Stimulated activated naive CD4-positive, alpha-beta T cell treated with Interleukin-2 at 50 U/mL for 16 hours (primary cell): ENCODE data around the gene LRG1.

Source experiments
- DNase-seq: peaks from one replicate; lab custom pipeline; 2025; lab: John Stamatoyannopoulos, UW

The LRG1 gene, protein sequence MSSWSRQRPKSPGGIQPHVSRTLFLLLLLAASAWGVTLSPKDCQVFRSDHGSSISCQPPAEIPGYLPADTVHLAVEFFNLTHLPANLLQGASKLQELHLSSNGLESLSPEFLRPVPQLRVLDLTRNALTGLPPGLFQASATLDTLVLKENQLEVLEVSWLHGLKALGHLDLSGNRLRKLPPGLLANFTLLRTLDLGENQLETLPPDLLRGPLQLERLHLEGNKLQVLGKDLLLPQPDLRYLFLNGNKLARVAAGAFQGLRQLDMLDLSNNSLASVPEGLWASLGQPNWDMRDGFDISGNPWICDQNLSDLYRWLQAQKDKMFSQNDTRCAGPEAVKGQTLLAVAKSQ

DNA sequence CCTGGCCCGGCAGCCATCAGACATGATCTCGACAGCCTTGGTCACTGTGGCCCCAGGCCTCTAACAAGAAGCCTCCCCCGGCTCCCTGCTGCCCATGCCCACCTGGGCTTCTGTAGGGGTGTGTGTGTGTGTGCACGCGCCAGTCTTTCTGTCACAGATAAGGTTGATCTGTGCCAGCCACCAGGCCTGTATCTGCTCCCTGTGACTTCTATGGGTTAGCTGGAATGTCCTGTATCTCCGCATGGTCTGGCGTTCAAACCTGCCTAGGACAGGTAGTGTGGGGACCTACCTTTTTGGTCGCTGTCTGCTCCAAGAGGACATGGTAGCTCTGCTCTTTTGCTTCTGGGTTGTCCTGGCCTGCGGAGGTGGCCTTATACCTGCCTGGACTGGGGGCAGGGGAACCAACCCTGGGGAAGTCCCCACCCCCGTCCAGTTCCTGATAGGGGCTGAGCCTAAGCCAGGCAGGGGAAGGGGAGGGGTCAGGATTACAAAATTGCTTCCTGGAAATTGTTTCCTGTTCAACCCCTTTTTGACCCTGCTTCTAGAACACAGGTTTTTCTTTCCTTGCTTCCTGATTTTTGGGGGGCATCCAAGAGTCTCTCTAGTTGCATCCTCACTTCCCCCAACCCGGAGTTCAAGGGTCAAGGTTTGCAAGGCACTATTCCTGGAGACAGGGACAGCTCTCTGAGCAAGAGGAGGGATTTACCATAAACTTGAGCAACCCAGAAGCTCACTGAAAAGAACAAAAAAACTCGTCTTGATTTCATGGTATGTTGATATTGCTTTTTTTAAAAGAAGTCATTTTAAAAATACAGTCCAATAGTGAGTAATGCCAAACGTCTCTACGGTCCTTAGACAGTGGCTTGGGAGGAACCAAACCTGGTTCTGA, at the start of gene LRG1:
TSS of gene LRG1 (minus strand) at position 344 of the 889 bp plus-strand sequence. CDS start at position 321, 23 bp downstream.
- no peak for DNase-seq

DNA sequence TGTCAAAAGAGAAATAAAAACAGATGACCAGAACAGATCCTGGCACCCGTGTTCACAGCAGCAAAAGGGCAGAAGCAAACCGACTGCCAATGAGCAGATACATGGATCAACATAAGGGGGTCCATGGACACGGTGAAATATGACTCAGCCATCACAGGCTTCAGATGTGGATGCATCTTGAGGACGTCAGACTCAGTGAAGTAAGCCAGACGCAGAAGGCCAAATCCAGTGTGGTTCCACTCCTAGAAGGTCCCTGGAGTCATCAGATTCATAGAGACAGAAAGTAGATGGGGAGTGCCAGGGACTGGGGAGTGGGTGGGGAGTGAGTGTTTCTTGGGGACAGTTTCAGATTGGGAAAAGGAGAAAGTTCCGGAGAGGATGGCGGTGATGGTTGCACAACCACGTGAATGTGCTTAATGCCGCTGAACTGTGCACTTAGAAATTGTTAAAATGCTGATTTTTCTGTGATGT, 48.5 kb upstream of the LRG1 start:
- DNase-seq = no peak

DNA sequence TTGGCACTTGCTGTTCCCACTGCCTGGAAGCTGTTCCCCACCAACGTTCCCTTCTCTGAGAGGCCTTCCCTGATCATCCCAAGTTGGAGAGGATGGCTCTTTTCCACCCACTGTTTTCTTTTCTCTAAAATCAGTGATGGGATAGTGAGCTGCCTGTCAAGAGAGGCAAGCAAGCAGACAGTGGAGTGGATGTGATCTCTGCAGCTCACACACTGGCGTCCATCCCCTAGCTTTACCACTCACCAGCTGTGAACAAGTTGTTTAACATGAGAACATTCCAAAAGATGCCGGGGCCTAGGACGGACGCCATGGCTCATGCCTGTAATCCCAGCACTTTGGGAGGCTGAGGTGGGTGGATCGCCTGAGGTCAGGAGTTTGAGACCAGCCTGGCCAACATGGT, 47.7 kb upstream of the LRG1 start:
- DNase-seq = no peak

DNA sequence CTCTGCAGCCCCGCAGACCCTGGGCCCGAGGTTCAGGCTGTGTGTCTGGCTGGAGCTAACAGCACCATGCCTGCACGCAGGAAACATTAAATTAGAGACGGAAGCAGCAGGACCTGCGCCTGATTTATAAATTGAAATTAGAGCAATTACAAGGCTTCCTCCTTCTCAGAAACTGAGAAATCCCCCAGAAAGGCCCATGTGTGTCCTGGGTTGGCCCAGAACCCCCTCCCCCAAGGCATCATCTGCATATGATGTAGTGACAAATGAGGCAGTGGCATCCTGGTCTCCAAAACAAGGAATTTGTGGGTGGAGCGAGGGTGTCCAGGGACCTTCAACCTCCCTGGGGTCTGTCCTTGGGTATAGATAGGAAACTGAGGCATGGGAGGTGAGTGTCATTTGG, 46.9 kb upstream of the LRG1 start:
- no peak for DNase-seq

- DNase-seq = no peak
Measured at GRCh38 chr19:4586245-4586644, 46.4 kb upstream of the LRG1 start.

GRCh38 chr19:4585556-4585955, 45.7 kb upstream of the LRG1 start:
- DNase-seq = no peak

DNA sequence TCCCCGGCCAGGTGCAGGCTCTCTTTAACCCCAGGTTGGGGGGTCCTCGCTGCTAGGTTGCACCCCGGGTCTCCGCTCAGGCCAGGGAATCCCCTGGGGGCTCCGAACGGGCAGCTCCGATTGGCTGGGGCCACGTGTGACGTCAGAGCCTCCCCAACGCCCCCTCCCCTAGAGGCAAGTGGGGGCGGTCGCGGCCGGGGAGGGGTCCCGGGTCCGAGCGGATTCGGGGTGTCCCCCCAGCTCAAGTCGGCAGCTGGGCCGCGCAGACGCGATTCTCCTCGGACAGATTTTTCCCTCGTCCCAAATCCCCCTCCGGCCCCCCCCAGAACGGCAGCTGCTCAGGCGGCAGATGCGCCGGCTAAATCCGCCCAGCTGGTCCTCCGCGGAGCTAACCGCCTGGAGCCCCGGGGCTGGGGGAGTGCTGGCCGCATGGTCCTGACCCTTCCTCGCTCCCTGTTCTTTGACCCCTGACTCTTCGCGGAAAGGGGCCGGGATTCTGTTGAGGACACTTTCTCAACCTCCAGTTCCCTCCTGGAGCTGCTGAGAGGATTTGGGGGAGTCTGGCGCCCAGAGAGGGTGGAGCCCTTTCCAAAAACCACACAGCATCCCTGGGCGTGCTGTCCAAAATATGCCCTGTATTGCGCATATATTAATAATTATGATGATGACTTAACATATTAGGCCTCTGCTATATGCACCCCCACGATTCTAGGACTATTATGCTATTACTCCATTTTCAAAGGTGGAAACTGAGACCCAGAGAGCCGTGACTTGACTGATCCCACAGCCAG, 45.0 kb upstream of the LRG1 start:
- no peak for DNase-seq

GRCh38 chr19:4583961-4584669, 44.3 kb upstream of the LRG1 start:
- DNase-seq = no peak

GRCh38 chr19:4582980-4583842, 43.4 kb upstream of the LRG1 start:
- DNase-seq = no peak

GRCh38 chr19:4581666-4582553, 42.1 kb upstream of the LRG1 start:
- no peak for DNase-seq

- no peak for DNase-seq
Measured at GRCh38 chr19:4580961-4581665, 41.3 kb upstream of the LRG1 start.

DNA sequence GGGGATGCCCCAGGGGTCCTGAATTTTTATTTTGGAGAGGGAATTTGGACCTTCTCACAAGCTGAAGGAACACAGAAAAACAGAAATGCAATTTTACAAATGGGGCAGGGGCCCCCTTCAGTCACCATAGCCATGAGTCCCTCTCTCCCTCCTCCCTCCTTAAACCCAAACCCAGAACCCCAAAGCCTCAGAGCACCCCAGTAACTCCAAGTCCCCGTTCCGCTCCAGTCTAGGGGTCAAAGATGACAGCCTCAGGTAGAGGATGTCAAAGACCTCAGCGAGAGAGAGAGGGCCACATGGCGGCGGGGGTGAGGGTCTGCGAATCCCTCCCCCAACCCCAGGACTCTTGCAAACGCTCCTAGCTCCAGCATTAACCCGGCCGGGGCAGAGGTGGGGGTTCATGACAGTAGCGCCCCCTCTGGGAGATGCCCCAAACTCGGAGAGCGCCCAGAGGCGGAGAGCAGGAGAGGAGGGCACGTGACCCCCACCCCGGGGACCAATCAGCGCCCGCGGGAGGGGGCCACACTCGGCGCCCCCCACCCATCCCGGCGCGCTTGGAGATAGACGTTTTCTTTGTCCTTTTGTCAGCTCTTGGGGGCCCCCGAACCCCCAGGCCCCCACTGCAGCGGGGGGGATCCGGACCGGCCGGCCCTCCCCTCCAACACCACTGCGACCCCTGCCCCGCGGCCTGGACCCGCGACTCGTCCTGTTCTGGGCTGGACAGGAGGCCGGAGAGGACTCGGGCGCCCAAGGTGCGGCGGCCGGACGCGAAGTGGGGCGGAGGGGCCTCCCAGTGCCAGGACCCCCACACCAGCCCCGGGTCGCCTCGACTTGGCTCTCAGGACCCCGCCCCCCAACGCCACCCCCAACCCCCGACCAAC, 40.4 kb upstream of the LRG1 start:
- DNase-seq = no peak

GRCh38 chr19:4579389-4579788, 39.6 kb upstream of the LRG1 start:
- DNase-seq = no peak

- DNase-seq = no peak
Measured at GRCh38 chr19:4578552-4579248, 38.9 kb upstream of the LRG1 start.

GRCh38 chr19:4577020-4577782, 37.4 kb upstream of the LRG1 start:
- DNase-seq = no peak
